Activated CD4-positive, alpha-beta T cell treated with anti-CD3 and anti-CD28 coated beads, Interleukin-2, amount 50 U/mL, for 24 hours (primary cell): ENCODE data around the gene SMURF2.
"Not testable (repeated sequence)": the region's sequence is repeated elsewhere in the genome, so short reads cannot be mapped to it uniquely, and the experiment has no call there.

ENCODE experiments used
- DNase-seq, 2 donors: peaks; one replicate each; pipeline ENCODE4 v3.0.0-alpha.2; 2020; ENCODE audit warnings: low read depth in 1 of 2, low spot score in 1 of 2

SMURF2 gene

GRCh38 chr17:64667807-64668721, 6.0 kb upstream of the SMURF2 start:
- not testable (repeated sequence) for DNase-seq

- DNase-seq, result not testable (repeated sequence)
Observed at GRCh38 chr17:64664299-64664981, 2.3 kb upstream of the SMURF2 start.

- DNase-seq, result not testable (repeated sequence)
Observed at GRCh38 chr17:64663836-64664235, 1.7 kb upstream of the SMURF2 start.

GRCh38 chr17:64662774-64663367, 764 bp upstream of the SMURF2 start:
- no peak for DNase-seq

GRCh38 chr17:64661726-64661975, 456 bp downstream of the SMURF2 start:
- peak in 1 of 2 donors; percentile 1 for DNase-seq

- DNase-seq, result peak in 1 of 2 donors; percentile 16
Observed at GRCh38 chr17:64660978-64661725, 955 bp downstream of the SMURF2 start.

GRCh38 chr17:64660195-64660977, 1.7 kb downstream of the SMURF2 start:
- not testable (repeated sequence) for DNase-seq

GRCh38 chr17:64658931-64659330, 3.2 kb downstream of the SMURF2 start:
- DNase-seq, result no peak

GRCh38 chr17:64657610-64658125, 4.4 kb downstream of the SMURF2 start:
- DNase-seq, result no peak

- DNase-seq, result no peak
Observed at GRCh38 chr17:64655704-64656103, 6.4 kb downstream of the SMURF2 start.

- DNase-seq, result no peak
Observed at GRCh38 chr17:64653985-64654355, 8.1 kb downstream of the SMURF2 start.

GRCh38 chr17:64653325-64653984, 8.7 kb downstream of the SMURF2 start:
- no peak for DNase-seq

GRCh38 chr17:64651889-64652288, 10.2 kb downstream of the SMURF2 start:
- DNase-seq, result no peak

- no peak for DNase-seq
Observed at GRCh38 chr17:64648234-64648633, 13.9 kb downstream of the SMURF2 start.

GRCh38 chr17:64647817-64648216, 14.3 kb downstream of the SMURF2 start:
- DNase-seq, result no peak

GRCh38 chr17:64639516-64639915, 22.6 kb downstream of the SMURF2 start:
- DNase-seq, result no peak

- DNase-seq, result no peak
Observed at GRCh38 chr17:64638552-64639203, 23.4 kb downstream of the SMURF2 start.

GRCh38 chr17:64635647-64636305, 26.3 kb downstream of the SMURF2 start:
- no peak for DNase-seq

- no peak for DNase-seq
Observed at GRCh38 chr17:64634218-64634617, 27.9 kb downstream of the SMURF2 start.
